WTC11 (cell line): Measurements from ENCODE around the gene SLC13A5. TPM values are rescaled to one million over a fixed set of nuclear protein-coding genes. Genes with fewer than 3 reads are reported as not detected.

ENCODE experiments used
- ATAC-seq: fragments of 200-7000 bp; cut with Tn5 transposase; 2 replicates; pipeline ENCODE4 v1.10.0; 2021; ENCODE audit warnings: mild to moderate bottlenecking, moderate library complexity
- CTCF ChIA-PET: fragments of 300-600 bp; sonication (Branson Sonifier 250); formaldehyde crosslinking; loops from one replicate; lab custom pipeline; 2021; ENCODE audit warnings: antibody characterized with exemption; lab: Charles Lee
- POLR2A ChIA-PET: fragments of 350-600 bp; sonication (Branson Sonifier 250); formaldehyde crosslinking; loops from one replicate; lab custom pipeline; 2021; ENCODE audit warnings: antibody characterized with exemption; lab: Charles Lee
- DNase-seq: peaks from one replicate; pipeline ENCODE4 v3.0.0; 2021; ENCODE audit warnings: low spot score
- H3K27ac Mint-ChIP-seq: 2 replicates; pipeline ENCODE4 v1.8.0; 2021; ENCODE audit warnings: mixed read lengths
- H3K27me3 Mint-ChIP-seq: 2 replicates; pipeline ENCODE4 v1.8.0; 2021; ENCODE audit warnings: low read depth, mild to moderate bottlenecking, moderate library complexity, mixed read lengths
- H3K36me3 Mint-ChIP-seq: 2 replicates; pipeline ENCODE4 v1.8.0; 2021; ENCODE audit warnings: mixed read lengths
- H3K4me1 Mint-ChIP-seq: 2 replicates; pipeline ENCODE4 v1.8.0; 2022; ENCODE audit warnings: mixed read lengths
- H3K4me3 Mint-ChIP-seq: 2 replicates; pipeline ENCODE4 v1.8.0; 2021; ENCODE audit warnings: mild to moderate bottlenecking, moderate library complexity, mixed read lengths
- H3K9me3 Mint-ChIP-seq: 2 replicates; pipeline ENCODE4 v1.8.0; 2021; ENCODE audit warnings: mixed read lengths
- AFF4 ChIP-seq: sonication (generic); formaldehyde crosslinking; IDR thresholded peaks from 2 replicates; pipeline ENCODE4 v1.8.1; 2023; ENCODE audit warnings: mild to moderate bottlenecking, missing genetic modification reagents, borderline replicate concordance
- AR ChIP-seq: fragments of 250-450 bp; sonication (Bioruptor Pico); IDR thresholded peaks from 2 replicates; pipeline ENCODE4 v1.9.0; 2021; ENCODE audit warnings: mild to moderate bottlenecking
- ATF2 ChIP-seq: sonication (generic); formaldehyde crosslinking; IDR thresholded peaks from 2 replicates; pipeline ENCODE4 v1.8.1; 2022; ENCODE audit warnings: low read depth, missing genetic modification reagents, borderline replicate concordance
- E2F4 ChIP-seq: sonication (generic); formaldehyde crosslinking; IDR thresholded peaks from 2 replicates; pipeline ENCODE4 v1.8.1; 2022; ENCODE audit warnings: low read depth, mild to moderate bottlenecking, moderate library complexity, missing genetic modification reagents, borderline replicate concordance
- FOXP1 ChIP-seq: sonication (generic); formaldehyde crosslinking; IDR thresholded peaks from 2 replicates; pipeline ENCODE4 v1.8.0; 2022; ENCODE audit warnings: missing genetic modification reagents, mild to moderate bottlenecking, moderate library complexity, borderline replicate concordance
- JAZF1 ChIP-seq: fragments of 250-450 bp; sonication (Bioruptor Pico); IDR thresholded peaks from 2 replicates; pipeline ENCODE4 v1.9.0; 2021; ENCODE audit warnings: moderate library complexity, mild to moderate bottlenecking, inconsistent platforms
- MXD4 ChIP-seq: fragments of 250-450 bp; sonication (Bioruptor Pico); IDR thresholded peaks from 2 replicates; pipeline ENCODE4 v1.8.0; 2021; ENCODE audit warnings: mild to moderate bottlenecking, moderate library complexity, borderline replicate concordance
- NR3C1 ChIP-seq: sonication (generic); formaldehyde crosslinking; conservative IDR thresholded peaks from 2 replicates; pipeline ENCODE4 v1.8.1; 2023; ENCODE audit warnings: low read depth, mild to moderate bottlenecking, missing genetic modification reagents
- RORB ChIP-seq: fragments of 250-450 bp; sonication (Bioruptor Pico); IDR thresholded peaks from 2 replicates; pipeline ENCODE4 v1.9.0; 2021; ENCODE audit warnings: mild to moderate bottlenecking
- SMAD3 ChIP-seq: sonication (generic); formaldehyde crosslinking; IDR thresholded peaks from 2 replicates; pipeline ENCODE4 v1.8.0; 2022; ENCODE audit warnings: missing genetic modification reagents, mild to moderate bottlenecking, borderline replicate concordance
- ZNF121 ChIP-seq: sonication (generic); formaldehyde crosslinking; IDR thresholded peaks from 2 replicates; pipeline ENCODE4 v1.8.0; 2023; ENCODE audit warnings: missing genetic modification reagents
- ZNF219 ChIP-seq: sonication (generic); formaldehyde crosslinking; IDR thresholded peaks from 2 replicates; pipeline ENCODE4 v1.8.0; 2023; ENCODE audit warnings: missing genetic modification reagents, mild to moderate bottlenecking, borderline replicate concordance
- total RNA-seq: library from RNA; stranded (reverse); gene quantifications from 3 replicates; pipeline ENCODE4 v1.2.3, GENCODE V29; 2021
- TF ChIP-seq, protein P1 (sequence below): sonication (generic); formaldehyde crosslinking; IDR thresholded peaks from 2 replicates; pipeline ENCODE4 v1.8.1; 2022; ENCODE audit warnings: missing genetic modification reagents, borderline replicate concordance
- TF ChIP-seq, protein P2 (sequence below): sonication (generic); formaldehyde crosslinking; IDR thresholded peaks from 2 replicates; pipeline ENCODE4 v1.8.1; 2023; ENCODE audit warnings: mild to moderate bottlenecking, missing genetic modification reagents, moderate library complexity
- TF ChIP-seq, protein P3 (sequence below): fragments of 250-450 bp; sonication (Bioruptor Pico); IDR thresholded peaks from 2 replicates; pipeline ENCODE4 v1.9.0; 2021; ENCODE audit warnings: mild to moderate bottlenecking

The SLC13A5 gene
- total RNA-seq, 1 experiment from 2014 or later = 1.8 TPM

DNA sequence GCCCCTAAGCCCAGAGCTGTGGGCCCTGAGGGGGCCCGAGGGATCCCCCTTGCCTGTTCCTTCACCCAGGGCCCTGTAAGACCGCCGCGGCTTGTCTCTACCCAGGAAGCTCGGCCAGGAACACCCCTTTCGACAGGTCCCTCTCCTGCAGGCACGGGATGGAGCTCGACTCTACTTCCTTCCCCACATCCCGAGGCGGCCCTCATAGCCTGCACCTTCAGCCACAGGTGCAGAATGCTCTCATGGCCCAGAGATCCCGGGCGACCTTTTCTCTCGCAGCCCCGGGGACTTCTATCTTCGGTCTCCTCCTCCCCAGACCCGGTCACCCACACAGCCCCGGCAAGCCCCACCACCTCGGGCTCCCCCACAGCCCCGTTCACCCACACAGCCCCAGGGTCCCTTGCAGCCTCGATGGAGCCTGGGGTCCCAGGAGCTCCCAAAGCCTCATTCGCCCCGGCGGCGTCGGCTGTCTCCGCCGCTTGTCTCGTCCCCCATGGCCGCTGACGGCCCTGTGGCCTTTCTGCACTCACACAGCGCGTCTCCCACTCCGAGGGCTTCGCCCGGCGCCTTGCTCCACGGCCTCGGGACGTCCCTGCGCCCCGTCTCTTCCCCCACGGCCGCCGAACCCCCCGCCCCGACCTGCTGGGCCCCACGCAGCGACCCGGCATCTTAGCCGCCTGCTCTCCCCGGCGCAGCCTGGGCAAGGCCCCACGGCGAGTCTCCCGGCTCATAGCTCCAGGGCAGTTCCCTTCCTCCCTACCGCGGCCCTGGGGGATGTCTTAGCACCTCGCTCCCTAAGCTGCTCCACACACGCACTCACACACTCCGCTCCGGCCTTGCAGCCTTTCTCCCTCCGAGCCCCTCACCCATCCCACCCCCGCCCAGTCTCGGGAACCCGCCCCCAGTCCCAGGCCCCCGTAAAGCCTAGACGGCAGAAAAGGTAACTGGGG is 73.3 kb downstream of the SLC13A5 start:
- Mint-ChIP-seq H3K9me3 (no peaks in the 10 kb centered on the region), H3K27ac (no peak overlapping the region), H3K36me3 (peaks cover 28% of the 10 kb centered on the region), H3K4me3 (peak overlapping the region; percentile 88), H3K27me3 (no peaks in the 10 kb centered on the region), H3K4me1 (peaks cover 23% of the 10 kb centered on the region)
- CTCF ChIA-PET = interaction anchor here (0.5 to 2.4 kb wide), 6 partner anchors 9 to 365 kb away, joined by 3 to 5 read pairs (median 4); partner anchors contain the start of genes C17orf100 and MED31
- TF ChIP-seq, protein P1, sequence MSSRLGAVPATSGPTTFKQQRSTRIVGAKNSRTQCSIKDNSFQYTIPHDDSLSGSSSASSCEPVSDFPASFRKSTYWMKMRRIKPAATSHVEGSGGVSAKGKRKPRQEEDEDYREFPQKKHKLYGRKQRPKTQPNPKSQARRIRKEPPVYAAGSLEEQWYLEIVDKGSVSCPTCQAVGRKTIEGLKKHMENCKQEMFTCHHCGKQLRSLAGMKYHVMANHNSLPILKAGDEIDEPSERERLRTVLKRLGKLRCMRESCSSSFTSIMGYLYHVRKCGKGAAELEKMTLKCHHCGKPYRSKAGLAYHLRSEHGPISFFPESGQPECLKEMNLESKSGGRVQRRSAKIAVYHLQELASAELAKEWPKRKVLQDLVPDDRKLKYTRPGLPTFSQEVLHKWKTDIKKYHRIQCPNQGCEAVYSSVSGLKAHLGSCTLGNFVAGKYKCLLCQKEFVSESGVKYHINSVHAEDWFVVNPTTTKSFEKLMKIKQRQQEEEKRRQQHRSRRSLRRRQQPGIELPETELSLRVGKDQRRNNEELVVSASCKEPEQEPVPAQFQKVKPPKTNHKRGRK = no peak
- TF ChIP-seq NR3C1 (CRISPR knock-in tag) (no peak), FOXP1 (CRISPR knock-in tag) (no peak), SMAD3 (CRISPR knock-in tag) (no peak), AR (CRISPR knock-in tag) (no peak), MXD4 (CRISPR knock-in tag) (no peak), ZNF219 (CRISPR knock-in tag) (no peak)
- TF ChIP-seq, protein P2, sequence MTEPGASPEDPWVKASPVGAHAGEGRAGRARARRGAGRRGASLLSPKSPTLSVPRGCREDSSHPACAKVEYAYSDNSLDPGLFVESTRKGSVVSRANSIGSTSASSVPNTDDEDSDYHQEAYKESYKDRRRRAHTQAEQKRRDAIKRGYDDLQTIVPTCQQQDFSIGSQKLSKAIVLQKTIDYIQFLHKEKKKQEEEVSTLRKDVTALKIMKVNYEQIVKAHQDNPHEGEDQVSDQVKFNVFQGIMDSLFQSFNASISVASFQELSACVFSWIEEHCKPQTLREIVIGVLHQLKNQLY = no peak
- POLR2A ChIA-PET = interaction anchor here (0.5 kb wide), 1 partner anchor 32 kb away, joined by 3 read pairs; no protein-coding TSS in a partner anchor
- DNase-seq (peak; percentile 29), ATAC-seq (peak; percentile 11)

GRCh38 chr17:6639014-6639585 is 74.1 kb downstream of the SLC13A5 start:
- no peak for ATAC-seq
- no peak for DNase-seq
- no peaks in the 10 kb centered on the region for H3K27me3 Mint-ChIP-seq
- H3K9me3 Mint-ChIP-seq = no peaks in the 10 kb centered on the region
- H3K27ac Mint-ChIP-seq = no peak overlapping the region
- TF ChIP-seq JAZF1 (CRISPR knock-in tag) (no peak), ZNF121 (CRISPR knock-in tag) (no peak), AFF4 (CRISPR knock-in tag) (no peak), RORB (CRISPR knock-in tag) (no peak), E2F4 (CRISPR knock-in tag) (no peak), ATF2 (CRISPR knock-in tag) (no peak)
- TF ChIP-seq, protein P3, sequence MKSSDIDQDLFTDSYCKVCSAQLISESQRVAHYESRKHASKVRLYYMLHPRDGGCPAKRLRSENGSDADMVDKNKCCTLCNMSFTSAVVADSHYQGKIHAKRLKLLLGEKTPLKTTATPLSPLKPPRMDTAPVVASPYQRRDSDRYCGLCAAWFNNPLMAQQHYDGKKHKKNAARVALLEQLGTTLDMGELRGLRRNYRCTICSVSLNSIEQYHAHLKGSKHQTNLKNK = no peak
- POLR2A ChIA-PET = no interaction called here
- peak overlapping the region; percentile 88 for H3K4me3 Mint-ChIP-seq
- H3K4me1 Mint-ChIP-seq = peaks cover 23% of the 10 kb centered on the region
- H3K36me3 Mint-ChIP-seq = peaks cover 26% of the 10 kb centered on the region
- CTCF ChIA-PET = interaction anchor here (0.5 to 2.4 kb wide), 6 partner anchors 9 to 1133 kb away, joined by 3 to 5 read pairs (median 4); no protein-coding TSS in a partner anchor
